NK-92 (cell line): ENCODE results near the gene DDIAS.
"Not testable (repeated sequence)": the region's sequence is repeated elsewhere in the genome, so short reads cannot be mapped to it uniquely, and the experiment has no call there.

Experiments
- DNase-seq: peaks from one replicate; lab custom pipeline; 2025; ENCODE audit not compliant: unreplicated experiment; lab: John Stamatoyannopoulos, UW

The DDIAS gene

GRCh38 chr11:82962021-82962420, 60.5 kb downstream of the DDIAS start:
- DNase-seq, result not testable (repeated sequence)

GRCh38 chr11:82967381-82967780, 65.8 kb downstream of the DDIAS start:
- no peak for DNase-seq

GRCh38 chr11:82969811-82970210, 68.3 kb downstream of the DDIAS start:
- no peak for DNase-seq

GRCh38 chr11:82970507-82971083, 69.1 kb downstream of the DDIAS start:
- not testable (repeated sequence) for DNase-seq

GRCh38 chr11:82971519-82971946, 70.0 kb downstream of the DDIAS start:
- not testable (repeated sequence) for DNase-seq

- DNase-seq, result no peak
Measured at GRCh38 chr11:82972103-82972502, 70.6 kb downstream of the DDIAS start.

- no peak for DNase-seq
Measured at GRCh38 chr11:82974135-82974534, 72.6 kb downstream of the DDIAS start.

- no peak for DNase-seq
Measured at GRCh38 chr11:82974851-82975250, 73.3 kb downstream of the DDIAS start.

- DNase-seq, result no peak
Measured at GRCh38 chr11:82975882-82976281, 74.3 kb downstream of the DDIAS start.

- no peak for DNase-seq
Measured at GRCh38 chr11:82976786-82977185, 75.2 kb downstream of the DDIAS start.

- DNase-seq, result no peak
Measured at GRCh38 chr11:82978422-82979099, 77.0 kb downstream of the DDIAS start.

- no peak for DNase-seq
Measured at GRCh38 chr11:82979824-82980223, 78.3 kb downstream of the DDIAS start.

GRCh38 chr11:82980292-82980691, 78.8 kb downstream of the DDIAS start:
- no peak for DNase-seq

GRCh38 chr11:82980947-82981346, 79.4 kb downstream of the DDIAS start:
- no peak for DNase-seq

GRCh38 chr11:82981852-82982251, 80.3 kb downstream of the DDIAS start:
- DNase-seq, result no peak
